Heart left ventricle (tissue), 16 donors: ENCODE measurements around the gene FADS3. TPM values are rescaled to one million over a fixed set of nuclear protein-coding genes. Genes with fewer than 3 reads are reported as not detected.

Experiments
- ATAC-seq, 4 donors: fragments of 200-7000 bp; cut with Tn5 transposase; one replicate each; pipeline ENCODE4 v1.9.1; 2020 to 2022; ENCODE audit warnings: moderate library complexity in 4 of 4, mild to moderate bottlenecking in 3 of 4, moderate number of reproducible peaks in 1 of 4
- DNase-seq, 5 donors: peaks; one replicate each; pipeline ENCODE4 v3.0.0-alpha.2; 2020
- H3K27ac ChIP-seq, 12 donors: fragments of 200-600 bp; sonication (generic) in 4 of 12; one replicate each; pipeline versions ENCODE4 v1.5.0 to v1.8.0; 2016 to 2022; ENCODE audit warnings: mild to moderate bottlenecking in 2 of 12
- H3K27me3 ChIP-seq, 9 donors: fragments of 200-600 bp; sonication (generic) in 2 of 9; one replicate each; pipeline versions ENCODE4 v1.5.1 to v1.8.0; 2016 to 2022; ENCODE audit warnings: mild to moderate bottlenecking in 3 of 9
- H3K36me3 ChIP-seq, 9 donors: fragments of 200-600 bp; sonication (generic) in 2 of 9; one replicate each; pipeline versions ENCODE4 v1.5.0 to v1.8.0; 2018 to 2022; ENCODE audit warnings: mild to moderate bottlenecking in 2 of 9
- H3K4me1 ChIP-seq, 12 donors: fragments of 200-600 bp; sonication (generic) in 4 of 12; one replicate each; pipeline versions ENCODE4 v1.5.0 to v1.8.0; 2016 to 2022; ENCODE audit warnings: mild to moderate bottlenecking in 3 of 12
- H3K4me3 ChIP-seq, 12 donors: fragments of 200-600 bp; sonication (generic) in 4 of 12; one replicate each; pipeline versions ENCODE4 v1.5.0 to v1.8.0; 2017 to 2022; ENCODE audit warnings: mild to moderate bottlenecking in 9 of 12, moderate library complexity in 4 of 12
- H3K9me3 ChIP-seq, 12 donors: fragments of 200-600 bp; sonication (generic) in 4 of 12; one replicate each; pipeline versions ENCODE4 v1.5.0 to v1.8.0; 2016 to 2022; ENCODE audit warnings: mild to moderate bottlenecking in 1 of 12
- POLR2A ChIP-seq, 2 donors: fragments of 450-650 bp; IDR thresholded peaks; one replicate each; pipeline ENCODE4 v1.6.1; 2017; ENCODE audit warnings: antibody characterized with exemption in 2 of 2, mild to moderate bottlenecking in 2 of 2, moderate library complexity in 2 of 2
- WGBS, 4 donors: extraction: QIAGEN DNeasy Blood & Tissue Kit in 2 of 4; methylation state at CpG; one replicate each; pipeline versions ENCODE4 v1.1.5 to v1.1.7; 2013 to 2018; 5-methylcytosine and 5-hydroxymethylcytosine counted together
- intact Hi-C, 10 donors: fragments of 100-400 bp; cut with DNase I; formaldehyde crosslinking; loops; one replicate each; pipeline versions ENCODE4 v1.11.1 to v1.14.2; 2022
- polyA plus RNA-seq, 2 donors: library from polyadenylated mRNA; stranded (reverse); fragments of 200-250 nt; gene quantifications; one replicate each; pipeline ENCODE4 v1.2.3, GENCODE V29; 2013
- total RNA-seq, 9 donors: library from RNA; depleted of rRNA in 2 of 9; stranded (reverse); fragments of >200 nt in 2 of 9; fragmentation: NEBNext Ultra II Directional in 3 of 9; extraction: Animal tissue kit (Norgen Biotek cat#: 25700) in 3 of 9; gene quantifications; one replicate each; pipeline versions ENCODE4 v1.1.0 to v1.2.4, GENCODE V29; 2016 to 2023
- TF ChIP-seq, protein P1 (sequence below), 12 donors: fragments of 200-600 bp; sonication (generic) in 4 of 12; IDR thresholded peaks; one replicate each; pipeline versions ENCODE4 v1.5.0 to v1.8.0; 2018 to 2022; ENCODE audit warnings: antibody characterized with exemption in 12 of 12, mild to moderate bottlenecking in 5 of 12
- donor health status: ischemic (EF 13 %, LVEDD 7.1; RV severe dilation, severe dysfunction).
- donor health status: healthy with polysubstance abuse.
- donor health status: DM: no; HTN: yes; CAD: no.
- donor health status: DM: no; HTN: no; CAD: no.
- donor health status: ischemic (EF 25% LVEDD 6.9; RV normal size, moderate dysfunction).
- donor health status: ischemic (EF 25% LVEDD 5.7; RV mildly dilated, moderate dysfunction).
- donor health status: healthy.
- donor health status: DM: yes; HTN: yes; CAD: no.
- donor health status: ischemic (EF 35%, LVEDD 5.7; RV mildly dilated, moderate dysfunction).
- donor health status: nonischemic (EF 11% LVEDD 7.7; RV severe dilation, severe dysfunction).
- donor health status: DM: yes; HTN: yes; CAD: no.
- donor health status: PGD.
- donor health status: ischemic (EF 29% LVEDD 5.4; RV normal size, mild dysfunction).
- donor health status: nonischemic (EF 23%, LVEDD 6.1; RV moderate dilation, normal function).

Gene FADS3
- total and polyA plus RNA-seq, 11 donors: 53.2 to 237 (median 79.6) TPM

DNA sequence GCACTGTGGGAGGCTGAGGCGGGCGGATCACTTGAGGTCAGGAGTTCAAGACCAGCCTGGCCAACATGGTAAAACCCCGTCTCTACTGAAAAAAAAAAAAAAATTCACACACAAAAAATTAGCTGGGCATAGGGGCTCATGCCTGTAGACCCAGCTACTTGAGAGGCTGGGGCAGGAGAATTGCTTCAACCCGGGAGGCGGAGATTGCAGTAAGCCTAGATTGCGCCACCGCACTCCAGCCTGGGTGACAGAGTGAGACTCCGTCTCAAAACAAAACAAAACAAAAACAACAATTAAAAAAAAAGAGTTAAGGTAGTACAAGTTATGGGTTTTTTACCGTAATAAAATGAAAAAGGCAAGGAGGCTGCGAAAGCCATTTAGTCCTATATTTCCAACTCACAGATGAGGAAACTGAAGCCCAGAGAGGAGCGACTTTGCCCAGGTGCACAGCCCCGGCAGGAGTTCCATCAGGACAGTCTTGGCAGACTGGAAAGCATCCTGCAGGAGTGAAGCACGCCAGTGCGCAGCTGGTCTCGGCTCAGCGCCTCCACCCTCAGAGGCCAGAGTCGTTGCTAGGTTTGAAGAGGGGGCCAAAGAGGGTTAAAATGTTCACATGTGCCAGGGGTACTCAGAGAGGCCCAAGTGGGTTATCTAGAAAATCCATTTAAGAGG lies 3.8 kb upstream of the FADS3 start:
- ATAC-seq (no peak), DNase-seq (no peak)
- Histone ChIP-seq H3K27me3 (no peaks in the 10 kb centered on the region), H3K4me3 (no peak overlapping the region), H3K4me1 (peaks cover 0 to 35% (median 13%) of the 10 kb centered on the region in 12 donors), H3K9me3 (no peaks in the 10 kb centered on the region), H3K27ac (peak overlapping the region in 1 of 12 donors; percentile 24), H3K36me3 (peaks cover 0 to 29% (median 0%) of the 10 kb centered on the region in 9 donors)
- intact Hi-C loops: loop anchor here in 7 of 10 donors (5.0 kb wide), 3 partner anchors 98 to 212 kb away; no protein-coding TSS in a partner anchor
- TF ChIP-seq POLR2A (IDR thresholded peaks at IDR 0.05): no peak
- TF ChIP-seq, protein P1, sequence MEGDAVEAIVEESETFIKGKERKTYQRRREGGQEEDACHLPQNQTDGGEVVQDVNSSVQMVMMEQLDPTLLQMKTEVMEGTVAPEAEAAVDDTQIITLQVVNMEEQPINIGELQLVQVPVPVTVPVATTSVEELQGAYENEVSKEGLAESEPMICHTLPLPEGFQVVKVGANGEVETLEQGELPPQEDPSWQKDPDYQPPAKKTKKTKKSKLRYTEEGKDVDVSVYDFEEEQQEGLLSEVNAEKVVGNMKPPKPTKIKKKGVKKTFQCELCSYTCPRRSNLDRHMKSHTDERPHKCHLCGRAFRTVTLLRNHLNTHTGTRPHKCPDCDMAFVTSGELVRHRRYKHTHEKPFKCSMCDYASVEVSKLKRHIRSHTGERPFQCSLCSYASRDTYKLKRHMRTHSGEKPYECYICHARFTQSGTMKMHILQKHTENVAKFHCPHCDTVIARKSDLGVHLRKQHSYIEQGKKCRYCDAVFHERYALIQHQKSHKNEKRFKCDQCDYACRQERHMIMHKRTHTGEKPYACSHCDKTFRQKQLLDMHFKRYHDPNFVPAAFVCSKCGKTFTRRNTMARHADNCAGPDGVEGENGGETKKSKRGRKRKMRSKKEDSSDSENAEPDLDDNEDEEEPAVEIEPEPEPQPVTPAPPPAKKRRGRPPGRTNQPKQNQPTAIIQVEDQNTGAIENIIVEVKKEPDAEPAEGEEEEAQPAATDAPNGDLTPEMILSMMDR (IDR thresholded peaks at IDR 0.05): no peak
- 84 to 88% (median 86%) methylated on average over 17 of the region's 17 CpGs for WGBS, 4 donors

DNA sequence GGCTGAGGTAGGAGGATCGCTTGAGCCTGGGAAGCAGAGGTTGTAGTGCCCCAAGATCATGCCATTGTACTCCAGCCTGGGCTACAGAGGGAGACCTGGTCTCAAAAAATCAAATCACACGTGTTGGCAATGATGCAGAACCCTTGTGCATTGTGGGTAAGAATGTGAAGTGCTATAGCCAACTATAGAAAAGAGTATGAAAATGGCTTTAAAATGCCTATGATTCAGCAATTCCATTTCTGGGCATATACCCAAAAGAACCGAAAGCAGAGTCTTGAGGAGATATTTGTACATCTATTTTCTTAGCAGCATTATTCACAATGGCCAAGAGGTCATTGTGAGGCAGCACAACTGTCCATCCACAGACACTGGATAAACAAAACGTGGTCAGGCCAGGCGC lies 2.6 kb upstream of the FADS3 start:
- H3K27me3 ChIP-seq: no peaks in the 10 kb centered on the region
- no peak for DNase-seq
- H3K4me1 ChIP-seq: peaks cover 4 to 43% (median 22%) of the 10 kb centered on the region in 12 donors
- 60 to 65% (median 62%) methylated on average over 5 of the region's 5 CpGs for WGBS, 4 donors
- no peak for ATAC-seq
- H3K4me3 ChIP-seq: no peak overlapping the region
- TF ChIP-seq, protein P1 (IDR thresholded peaks at IDR 0.05): no peak
- no peak for TF ChIP-seq POLR2A (IDR thresholded peaks at IDR 0.05)
- H3K36me3 ChIP-seq: peaks cover 0 to 26% (median 0%) of the 10 kb centered on the region in 9 donors
- peak overlapping the region in 2 of 12 donors; percentile 24 to 31 for H3K27ac ChIP-seq
- H3K9me3 ChIP-seq: no peaks in the 10 kb centered on the region
- intact Hi-C loops: loop anchor here in 6 of 10 donors (5.0 kb wide), 3 partner anchors 68 to 97 kb away; partner anchors contain the start of gene FADS1 (in 3 of the 6)

DNA sequence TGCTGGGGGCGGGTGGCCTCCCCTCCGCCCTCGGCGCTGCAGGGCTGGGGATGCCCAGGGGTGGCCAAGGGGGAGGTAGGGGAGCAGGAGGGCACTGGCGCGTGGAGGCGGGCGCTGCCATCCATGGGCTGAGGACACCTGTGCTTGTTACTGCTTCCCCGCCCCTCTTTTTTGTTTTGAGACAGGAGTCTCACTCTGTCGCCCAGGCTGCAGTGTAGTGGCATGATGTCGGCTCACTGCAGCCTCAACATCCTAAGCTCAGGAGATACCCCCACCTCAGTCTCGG lies 683 bp upstream of the FADS3 start:
- ATAC-seq (no peak), DNase-seq (no peak)
- peak overlapping the region; percentile 68 to 97 (median 93) for H3K27ac ChIP-seq
- TF ChIP-seq, protein P1 (IDR thresholded peaks at IDR 0.05): no peak
- no peak for TF ChIP-seq POLR2A (IDR thresholded peaks at IDR 0.05)
- peak overlapping the region; percentile 29 to 98 (median 93) for H3K4me3 ChIP-seq
- H3K27me3 ChIP-seq: no peaks in the 10 kb centered on the region
- H3K4me1 ChIP-seq: peaks cover 15 to 50% (median 37%) of the 10 kb centered on the region in 12 donors
- H3K36me3 ChIP-seq: peaks cover 0 to 12% (median 0%) of the 10 kb centered on the region in 9 donors
- 27 to 46% (median 39%) methylated on average over 8 to 12 of the region's 12 CpGs for WGBS, 4 donors
- no peaks in the 10 kb centered on the region for H3K9me3 ChIP-seq
- intact Hi-C loops: loop anchor here in 6 of 10 donors (5.0 kb wide), 3 partner anchors 70 to 95 kb away; partner anchors contain the start of gene FADS1 (in 3 of the 6)

DNA sequence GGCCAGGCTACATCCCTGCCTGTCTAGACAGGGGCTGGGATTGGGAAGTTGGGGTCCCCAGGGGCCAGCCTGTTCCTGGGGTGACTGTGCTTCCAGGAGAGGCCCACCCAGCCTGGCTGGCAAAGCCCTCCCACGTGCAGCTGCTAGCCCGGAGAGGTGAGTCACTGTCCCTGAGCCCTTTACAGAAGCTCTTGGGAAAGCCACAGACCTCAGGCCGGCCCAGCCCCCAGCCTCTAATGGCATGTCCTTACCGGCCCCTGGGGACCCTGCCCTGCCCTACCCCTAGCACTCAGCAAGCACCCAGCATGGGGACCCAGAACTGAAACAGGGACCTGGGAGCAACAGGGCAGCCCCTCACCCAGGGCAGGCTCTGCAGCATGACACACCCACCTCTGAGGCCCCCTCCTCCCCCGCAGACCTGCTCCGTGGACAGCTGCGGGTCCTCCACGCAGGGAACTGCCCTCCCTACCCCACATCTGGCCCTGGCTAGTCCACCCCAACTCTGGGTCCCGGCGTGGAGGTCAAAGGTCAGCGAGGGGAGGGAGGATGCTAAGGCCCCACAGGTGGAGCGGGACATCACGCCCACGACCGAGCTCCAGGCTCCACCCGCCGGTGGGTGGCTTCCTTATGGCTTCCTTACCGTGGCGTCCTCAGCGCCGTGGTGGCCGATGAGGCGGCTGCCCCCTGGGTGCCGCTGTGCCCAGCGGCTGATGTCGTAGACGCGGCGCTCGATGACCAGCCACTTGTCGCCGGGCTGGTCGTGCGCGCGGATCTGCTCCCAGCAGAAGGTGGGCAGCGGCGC lies 615 bp downstream of the FADS3 start:
- Histone ChIP-seq H3K36me3 (peaks cover 0 to 3% (median 0%) of the 10 kb centered on the region in 9 donors), H3K4me3 (peak overlapping the region; percentile 67 to 98 (median 94)), H3K27me3 (no peaks in the 10 kb centered on the region), H3K4me1 (peaks cover 15 to 63% (median 46%) of the 10 kb centered on the region in 12 donors), H3K9me3 (no peaks in the 10 kb centered on the region), H3K27ac (peak overlapping the region; percentile 68 to 97 (median 93))
- TF ChIP-seq, protein P1 (IDR thresholded peaks at IDR 0.05): peak in 3 of 12 donors; percentile 5 to 29 (median 16)
- no peak for TF ChIP-seq POLR2A (IDR thresholded peaks at IDR 0.05)
- WGBS, 4 donors: 0 to 3% (median 1%) methylated on average over 5 to 38 of the region's 38 CpGs
- DNase-seq (peak in 4 of 5 donors; percentile 49 to 89 (median 60)), ATAC-seq (peak in 3 of 4 donors; percentile 5 to 34 (median 23))
- intact Hi-C loops: loop anchor here in 8 of 10 donors (1.0 to 5.0 kb wide), 6 partner anchors 16 to 98 kb away; partner anchors contain the start of genes FADS1 (in 3 of the 8), FADS2 (in 1 of the 8), FEN1 (in 1 of the 8) and TMEM258 (in 1 of the 8)
